Mucosa of descending colon (tissue), 3 donors: Measurements from ENCODE around the gene SHISA7. TPM values are rescaled to one million over a fixed set of nuclear protein-coding genes. Genes with fewer than 3 reads are reported as not detected.

ENCODE experiments used
- ATAC-seq: fragments of 200-7000 bp; cut with Tn5 transposase; one replicate; pipeline ENCODE4 v1.9.1; 2020; ENCODE audit warnings: mild to moderate bottlenecking, moderate library complexity
- DNase-seq, 3 donors: peaks; one replicate each; pipeline ENCODE4 v3.0.0-alpha.2; 2020
- H3K36me3 ChIP-seq: fragments of 200-600 bp; one replicate; pipeline ENCODE4 v1.8.0; 2021; ENCODE audit warnings: low read depth, mild to moderate bottlenecking
- H3K4me1 ChIP-seq: fragments of 200-600 bp; one replicate; pipeline ENCODE4 v1.8.0; 2021; ENCODE audit warnings: low read depth, mild to moderate bottlenecking
- H3K4me3 ChIP-seq: fragments of 200-600 bp; one replicate; pipeline ENCODE4 v1.8.0; 2021; ENCODE audit warnings: mild to moderate bottlenecking
- H3K9me3 ChIP-seq: fragments of 200-600 bp; one replicate; pipeline ENCODE4 v1.8.0; 2021; ENCODE audit warnings: mild to moderate bottlenecking
- CTCF ChIP-seq: fragments of 200-600 bp; IDR thresholded peaks from one replicate; pipeline ENCODE4 v1.8.0; 2022; ENCODE audit warnings: antibody characterized with exemption, mild to moderate bottlenecking
- intact Hi-C, 2 donors: fragments of 100-400 bp; cut with DNase I in 1 of 2; cut with micrococcal nuclease in 1 of 2; formaldehyde crosslinking; loops; one replicate each; pipeline versions ENCODE4 v1.11.0 to v1.11.1; 2022; cut with DNase I, micrococcal nuclease
- total RNA-seq, 3 donors: library from RNA; stranded (reverse); fragmentation: NEBNext Ultra II Directional in 2 of 3; extraction: Animal tissue kit (Norgen Biotek cat#: 25700) in 2 of 3; gene quantifications; one replicate each; pipeline versions ENCODE4 v1.2.1 to v1.2.4, GENCODE V29; 2021 to 2023
- donor health status: DM: no; HTN: no; CAD: no; lungs with moderate emphysema.
- donor health status: DM: no; HTN: no; CAD: no.
- donor health status: DM: no; HTN: yes; CAD: no.

Gene SHISA7
- total RNA-seq, 3 donors from 2014 or later, result 0.35 TPM; not detected in 2

- TF ChIP-seq CTCF, result no peak
- Histone ChIP-seq H3K36me3 (no peaks in the 10 kb centered on the region), H3K4me1 (peaks cover 9% of the 10 kb centered on the region), H3K9me3 (no peaks in the 10 kb centered on the region), H3K4me3 (no peak overlapping the region)
- intact Hi-C loops, result no loop called here
- DNase-seq (no peak), ATAC-seq (peak; percentile 39)
Observed at GRCh38 chr19:55447421-55448174, 4.5 kb upstream of the SHISA7 start.

- no peak for DNase-seq
Observed at GRCh38 chr19:55446060-55446459, 3.0 kb upstream of the SHISA7 start.

GRCh38 chr19:55444646-55445045 is 1.5 kb upstream of the SHISA7 start:
- Histone ChIP-seq H3K4me1 (peaks cover 6% of the 10 kb centered on the region), H3K4me3 (no peak overlapping the region)
- no peak for DNase-seq

More at GRCh38 chr19:55446060-55446459, 3.0 kb upstream of the SHISA7 start:
- H3K36me3 ChIP-seq, result no peaks in the 10 kb centered on the region
- H3K4me3 ChIP-seq, result no peak overlapping the region
- peaks cover 6% of the 10 kb centered on the region for H3K4me1 ChIP-seq
- ATAC-seq, result no peak
- intact Hi-C loops, result no loop called here
- TF ChIP-seq CTCF, result no peak
- no peaks in the 10 kb centered on the region for H3K9me3 ChIP-seq

GRCh38 chr19:55443824-55444480 is 852 bp upstream of the SHISA7 start:
- no peak for TF ChIP-seq CTCF
- peaks cover 6% of the 10 kb centered on the region for H3K4me1 ChIP-seq
- H3K36me3 ChIP-seq, result no peaks in the 10 kb centered on the region
- DNase-seq (no peak), ATAC-seq (no peak)
- intact Hi-C loops, result no loop called here
- H3K4me3 ChIP-seq, result no peak overlapping the region
- H3K9me3 ChIP-seq, result no peaks in the 10 kb centered on the region

More at GRCh38 chr19:55444646-55445045, 1.5 kb upstream of the SHISA7 start:
- no peak for TF ChIP-seq CTCF
- Histone ChIP-seq H3K9me3 (no peaks in the 10 kb centered on the region), H3K36me3 (no peaks in the 10 kb centered on the region)
- ATAC-seq, result no peak
- intact Hi-C loops, result no loop called here

GRCh38 chr19:55442372-55442961 is 633 bp downstream of the SHISA7 start:
- intact Hi-C loops, result no loop called here
- H3K4me3 ChIP-seq, result no peak overlapping the region

More at GRCh38 chr19:55442372-55442961, 633 bp downstream of the SHISA7 start:
- ATAC-seq, result no peak
- DNase-seq, result no peak
- Histone ChIP-seq H3K36me3 (no peaks in the 10 kb centered on the region), H3K4me1 (peaks cover 6% of the 10 kb centered on the region), H3K9me3 (no peaks in the 10 kb centered on the region)
- TF ChIP-seq CTCF, result no peak
